GM19328 (cell line): ENCODE measurements around the gene TTC22.

ENCODE experiments used
- ATAC-seq: cut with Tn5 transposase; IDR thresholded peaks from one replicate; pipeline ENCODE4 v1.9.1; 2021; ENCODE audit warnings: mild to moderate bottlenecking, moderate library complexity; ENCODE audit not compliant: unreplicated experiment

TTC22 gene

GRCh38 chr1:54835131-54835898 is 34.2 kb upstream of the TTC22 start:
- no peak for ATAC-seq

- no peak for ATAC-seq
Measured at GRCh38 chr1:54834007-54834541, 33.0 kb upstream of the TTC22 start.

- ATAC-seq: no peak
Measured at GRCh38 chr1:54833121-54833520, 32.0 kb upstream of the TTC22 start.

GRCh38 chr1:54826226-54826816 is 25.2 kb upstream of the TTC22 start:
- ATAC-seq: no peak

DNA sequence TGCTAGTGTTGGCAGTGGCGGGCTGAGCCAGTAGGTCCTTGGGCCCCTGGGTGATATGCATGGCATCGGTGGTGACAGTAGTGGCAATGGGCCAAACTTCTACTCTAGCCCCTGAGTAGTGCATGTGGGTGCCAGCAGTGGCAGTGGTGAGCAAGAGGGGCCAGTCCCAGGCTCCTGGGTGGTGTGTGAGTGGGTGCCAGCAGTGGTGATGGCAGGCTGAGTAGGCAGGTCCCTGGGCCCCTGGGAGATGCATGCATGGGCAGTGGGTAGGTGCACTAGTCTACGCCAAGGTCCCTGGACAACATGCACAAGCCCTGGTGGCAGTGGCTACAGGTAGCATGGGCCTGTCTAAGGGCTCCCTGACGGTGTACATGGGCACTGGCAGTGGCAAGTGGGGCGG is 24.6 kb upstream of the TTC22 start:
- ATAC-seq: no peak

DNA sequence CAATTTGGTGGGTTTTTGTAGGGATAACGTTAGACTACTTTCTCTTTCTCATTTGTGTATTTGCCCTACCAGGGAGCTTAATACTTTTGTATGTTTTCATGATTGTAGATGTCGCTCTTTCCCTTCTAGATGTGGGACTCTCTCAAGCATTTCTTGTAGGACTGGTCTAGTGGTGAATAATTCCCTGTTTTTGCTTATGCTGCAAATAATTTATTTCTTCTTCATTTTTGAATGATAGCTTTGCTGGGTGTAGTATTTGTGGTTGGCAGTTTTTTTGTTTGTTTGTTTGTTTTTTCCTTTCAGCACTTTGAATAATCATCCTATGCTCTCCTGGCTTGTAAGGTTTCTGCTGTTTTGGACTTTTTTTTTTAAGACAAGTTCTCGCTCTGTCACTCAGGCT is 22.5 kb upstream of the TTC22 start:
- ATAC-seq: no peak

DNA sequence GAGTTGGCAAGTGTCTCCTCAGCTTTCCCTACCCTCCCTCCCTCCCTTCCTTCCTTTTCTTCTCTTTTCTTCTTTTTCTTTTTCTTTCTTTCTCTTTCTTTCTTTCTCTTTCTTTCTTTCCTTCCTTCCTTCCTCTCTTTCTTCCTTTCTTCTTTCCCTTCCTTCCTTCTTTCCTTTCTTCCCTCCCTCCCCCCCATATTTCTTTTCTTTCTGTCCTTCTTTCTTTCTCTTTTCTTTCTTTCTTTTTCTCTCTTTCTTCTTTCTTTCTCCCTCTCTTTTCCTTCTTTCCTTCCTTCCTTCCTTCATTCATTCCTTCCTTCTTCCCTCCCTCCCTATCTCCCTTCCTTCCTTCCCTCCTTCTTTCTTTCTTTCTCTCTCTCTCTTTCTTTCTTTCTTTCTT is 18.6 kb upstream of the TTC22 start:
- ATAC-seq: no peak

GRCh38 chr1:54819195-54819536 is 18.0 kb upstream of the TTC22 start:
- ATAC-seq: no peak

DNA sequence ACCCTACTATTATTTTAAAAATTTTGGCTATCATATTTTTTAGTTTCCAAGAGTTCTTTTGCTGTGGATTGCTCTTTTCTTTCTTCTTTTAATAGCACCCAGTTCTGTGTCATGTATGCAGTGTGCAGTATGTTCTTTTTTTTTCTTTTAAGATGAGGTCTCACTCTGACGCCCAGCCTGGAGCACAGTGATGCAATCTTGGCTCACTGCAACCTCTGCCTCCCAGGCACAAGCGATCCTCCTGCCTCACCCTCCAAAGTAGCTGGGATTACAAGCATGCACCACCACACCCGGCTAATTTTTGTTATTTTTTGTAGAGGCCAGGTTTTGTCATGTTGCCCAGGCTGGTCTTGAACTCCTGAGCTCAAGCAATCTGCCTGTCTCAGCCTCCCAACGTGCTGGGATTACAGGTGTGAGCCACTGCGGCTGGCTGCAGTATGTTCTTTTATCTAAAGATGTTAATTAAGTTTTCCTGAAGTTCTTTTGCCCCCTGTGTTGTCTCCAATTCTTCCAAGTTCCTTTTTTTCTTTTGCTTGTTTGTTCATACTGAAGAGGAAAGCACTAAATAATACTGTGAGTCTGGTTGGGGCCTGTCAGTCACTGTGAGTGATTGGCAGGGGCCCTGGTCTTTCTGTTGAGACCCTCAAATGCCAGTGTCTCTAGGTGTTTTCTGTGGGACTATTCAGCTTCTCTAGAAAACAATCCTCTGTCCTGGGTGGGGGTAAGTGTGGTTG is 17.5 kb upstream of the TTC22 start:
- no peak for ATAC-seq

DNA sequence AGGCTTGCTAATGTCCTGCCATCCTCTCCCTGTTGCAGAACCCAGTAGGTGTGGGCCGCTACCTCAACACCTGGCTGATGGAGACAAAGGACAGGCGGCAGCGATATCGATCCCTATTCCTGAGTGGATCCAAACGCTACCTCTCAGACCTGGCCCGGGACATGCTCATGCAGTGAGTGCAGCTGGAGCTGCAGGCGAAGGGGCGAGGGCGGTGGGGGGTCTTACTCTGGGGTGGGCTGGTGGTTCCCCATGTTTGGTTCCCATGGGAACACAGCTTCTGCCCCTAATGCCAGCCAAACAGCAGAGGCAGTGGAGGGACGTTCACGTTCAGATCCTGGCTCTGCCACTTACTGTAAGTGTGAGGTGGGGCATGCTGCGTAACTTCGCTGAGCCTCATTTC is 15.8 kb upstream of the TTC22 start:
- ATAC-seq: no peak

DNA sequence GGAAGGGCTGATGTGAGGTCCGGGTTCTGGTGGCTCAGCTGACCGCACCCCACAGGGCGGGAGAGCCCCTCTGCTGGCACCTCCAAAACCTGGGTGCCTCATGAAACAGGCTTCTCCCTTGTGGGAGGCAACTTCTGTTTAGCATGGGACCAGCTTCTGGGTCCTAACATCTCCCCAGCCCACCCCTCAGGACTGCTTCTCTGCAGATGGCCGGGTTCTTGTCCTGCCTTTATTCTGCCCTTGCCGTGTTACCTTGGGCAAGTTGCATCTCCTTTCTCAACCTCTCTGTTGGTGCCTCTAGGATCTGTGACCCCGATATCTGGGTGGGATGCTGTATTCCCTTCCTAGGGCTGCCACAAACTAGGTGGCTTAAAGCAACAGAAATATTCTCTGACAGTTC is 15.0 kb upstream of the TTC22 start:
- no peak for ATAC-seq

- no peak for ATAC-seq
Measured at GRCh38 chr1:54815086-54815876, 14.2 kb upstream of the TTC22 start.

DNA sequence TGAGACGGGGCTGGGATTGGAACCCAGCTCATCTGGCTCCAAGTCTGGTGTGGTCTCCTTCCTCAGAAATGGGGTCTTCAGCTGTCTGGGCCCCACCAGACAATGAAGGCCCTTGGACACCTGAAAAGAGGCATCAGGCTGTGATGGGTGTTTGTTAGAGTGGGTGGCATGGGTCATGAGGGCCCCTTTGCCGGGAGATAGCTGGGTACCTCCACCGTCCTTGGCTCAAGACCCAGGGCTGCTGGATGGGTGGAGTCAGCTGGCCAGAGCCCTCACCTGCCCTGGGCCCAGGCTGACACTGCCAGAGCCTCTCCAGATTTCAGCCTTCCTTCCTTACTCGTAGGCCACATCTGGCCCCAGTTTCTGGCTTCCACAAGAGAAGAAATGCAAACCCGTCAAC is 13.4 kb upstream of the TTC22 start:
- no peak for ATAC-seq

DNA sequence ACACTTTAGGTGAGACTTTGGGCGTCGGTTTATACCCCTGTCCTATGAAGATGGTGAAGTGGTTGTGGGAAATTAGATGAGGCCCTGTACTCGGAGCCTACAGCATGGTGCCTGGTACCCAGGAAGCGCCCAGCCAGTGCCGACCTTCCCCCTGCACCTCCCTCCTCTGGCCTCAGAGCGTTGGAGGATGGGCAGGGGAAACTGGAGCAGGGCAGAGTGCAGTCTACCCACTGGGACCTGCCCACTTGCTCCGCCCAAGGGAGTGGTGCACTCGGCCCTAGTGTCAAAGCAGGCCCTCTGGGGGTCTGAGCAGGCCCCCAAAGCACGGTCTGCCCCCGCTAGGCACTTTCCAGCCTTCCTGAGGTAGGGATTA is 13.0 kb upstream of the TTC22 start:
- no peak for ATAC-seq

GRCh38 chr1:54813485-54814125 is 12.5 kb upstream of the TTC22 start:
- ATAC-seq: no peak

- no peak for ATAC-seq
Measured at GRCh38 chr1:54812801-54813484, 11.8 kb upstream of the TTC22 start.

DNA sequence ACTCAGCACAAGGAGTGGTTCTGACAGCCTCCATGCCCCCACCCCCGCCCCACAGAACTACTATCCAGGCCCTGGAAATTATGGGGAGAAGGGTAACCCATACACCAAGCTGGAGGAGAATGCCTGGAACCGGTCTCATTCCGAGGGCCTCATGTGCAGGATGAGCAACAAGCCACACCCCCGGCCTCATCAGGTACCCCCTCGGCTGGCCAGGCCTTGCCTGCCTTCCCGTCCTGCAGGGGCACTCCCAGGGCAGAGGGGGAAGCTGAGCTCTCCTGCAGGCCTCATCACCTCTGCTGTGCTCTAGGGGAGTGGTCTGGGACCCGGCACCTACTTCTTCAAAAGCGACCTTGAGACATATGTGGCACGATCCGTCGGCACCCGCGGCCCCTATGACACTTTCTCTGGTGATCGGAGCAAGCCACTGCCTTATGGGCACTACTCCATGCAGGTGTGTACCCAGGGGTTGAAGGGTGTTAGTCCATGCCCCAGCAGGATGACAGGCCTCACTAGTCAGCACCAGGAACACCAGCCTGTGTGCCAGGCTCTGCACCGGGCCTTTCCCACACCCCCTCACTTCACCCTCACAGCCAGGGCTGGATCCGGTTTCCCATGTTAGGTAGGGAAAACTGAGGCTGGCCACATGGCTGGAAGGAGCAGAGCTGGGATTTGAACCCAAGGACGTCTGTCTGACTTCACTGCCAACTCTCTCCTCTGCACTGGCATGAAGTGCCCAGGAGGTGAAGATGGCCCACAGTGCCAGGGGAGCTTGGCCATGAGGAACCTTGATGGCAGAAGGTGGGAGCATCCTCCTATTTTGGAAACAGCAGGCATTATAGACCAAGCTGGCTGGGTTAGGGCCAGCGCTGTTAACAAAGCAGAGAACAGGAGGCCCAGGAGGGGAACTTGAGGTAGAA is 10.9 kb upstream of the TTC22 start:
- no peak for ATAC-seq

DNA sequence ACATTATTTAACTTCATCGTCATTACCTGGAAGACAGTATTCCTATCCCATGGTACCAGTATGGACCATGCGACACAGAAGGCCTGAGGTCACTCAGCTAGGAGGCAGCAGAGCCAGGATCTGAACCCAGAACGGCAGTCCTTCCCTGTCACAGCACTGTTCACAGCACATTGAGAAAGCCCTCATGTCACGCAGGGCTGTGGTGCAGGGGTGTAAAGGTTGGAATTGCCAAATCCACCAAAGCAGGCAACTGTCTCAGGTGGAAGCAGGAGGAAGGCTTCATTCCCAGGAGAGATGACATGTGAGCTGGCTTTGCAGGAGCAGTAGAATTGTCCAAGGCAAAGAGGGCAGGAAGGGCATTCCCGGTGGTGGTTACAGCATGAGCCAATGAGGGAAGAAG is 9.9 kb upstream of the TTC22 start:
- no peak for ATAC-seq
